Panc1 (cell line): Measurements from ENCODE around the gene TM9SF4. TPM values are rescaled to one million over a fixed set of nuclear protein-coding genes. Genes with fewer than 3 reads are reported as not detected.

Experiments used
- total RNA-seq: library from RNA; stranded (reverse); gene quantifications from one replicate; pipeline ENCODE4 v1.2.1, GENCODE V29; 2021; ENCODE audit not compliant: unreplicated experiment

TM9SF4 gene
- total RNA-seq, 1 experiment from 2014 or later, result 180 TPM

Other genes starting within 250 kb of the TM9SF4 start
- 23.6 TPM for gene DUSP15, start 239.2 kb upstream of the TM9SF4 start, total RNA-seq
- gene TTLL9, start 239.1 kb upstream of the TM9SF4 start, total RNA-seq, result 2.1 TPM
- gene PDRG1, start 157.7 kb upstream of the TM9SF4 start, total RNA-seq, result 48.2 TPM
- 6.2 TPM for gene XKR7, start 141.6 kb upstream of the TM9SF4 start, total RNA-seq
- gene CCM2L, start 99.3 kb upstream of the TM9SF4 start, total RNA-seq, result 45.4 TPM
- 0.98 TPM for gene HCK, start 57.5 kb upstream of the TM9SF4 start, total RNA-seq
- 40.6 TPM for gene PLAGL2, start 98.0 kb downstream of the TM9SF4 start, total RNA-seq
- 138 TPM for gene POFUT1, start 98.2 kb downstream of the TM9SF4 start, total RNA-seq
- 67.8 TPM for gene KIF3B, start 167.9 kb downstream of the TM9SF4 start, total RNA-seq
- 205 TPM for gene ASXL1, start 248.6 kb downstream of the TM9SF4 start, total RNA-seq